B cell (primary cell): ENCODE results near the gene NCKAP5L. TPM values are rescaled to one million over a fixed set of nuclear protein-coding genes. Genes with fewer than 3 reads are reported as not detected.

Source experiments
- ATAC-seq: fragments of 200-7000 bp; cut with Tn5 transposase; one replicate; pipeline ENCODE4 v1.10.0; 2021; ENCODE audit warnings: low read depth, mild to moderate bottlenecking, moderate number of reproducible peaks, moderate library complexity
- CTCF ChIA-PET: fragments of 350-600 bp; sonication (Branson Sonifier 250); formaldehyde crosslinking; loops from one replicate; lab custom pipeline; 2021; ENCODE audit warnings: antibody characterized with exemption, inconsistent platforms; lab: Charles Lee
- POLR2A ChIA-PET: fragments of 350-600 bp; sonication (Branson Sonifier 250); formaldehyde crosslinking; loops from one replicate; lab custom pipeline; 2021; ENCODE audit warnings: antibody characterized with exemption; lab: Charles Lee
- DNase-seq: peaks from one replicate; pipeline ENCODE4 v3.0.0; 2013
- H2AFZ ChIP-seq: 2 replicates; pipeline ENCODE4 v1.6.1; 2012; ENCODE audit warnings: mild to moderate bottlenecking, low read depth, low read length; ENCODE audit not compliant: insufficient read depth, poor library complexity, severe bottlenecking
- H3K27ac ChIP-seq, 2 donors: 1 replicate in 1 of 2; 2 replicates in 1 of 2; pipeline ENCODE4 v1.5.1; 2012 to 2013; ENCODE audit warnings: low read length in 2 of 2, mild to moderate bottlenecking in 2 of 2, moderate library complexity in 1 of 2
- H3K27me3 ChIP-seq, 4 experiments: fragments of 200-600 bp in 1 of 4; sonication (generic) in 1 of 4; replicated peaks in 1 of 4; 1 replicate in 2 of 4; 2 replicates in 2 of 4; pipeline versions ENCODE4 v1.6.1 to v1.7.0; 2013 to 2016; ENCODE audit warnings: low read length in 3 of 4, mild to moderate bottlenecking in 2 of 4, mixed read lengths in 1 of 4, moderate library complexity in 1 of 4; ENCODE audit not compliant: insufficient read depth in 4 of 4, control insufficient read depth in 3 of 4; ENCODE audit errors: control extremely low read depth in 1 of 4
- H3K36me3 ChIP-seq, 2 experiments: replicated peaks in 1 of 2; 1 replicate in 1 of 2; 2 replicates in 1 of 2; pipeline versions ENCODE4 v1.6.1 to v1.7.1; 2013; ENCODE audit warnings: low read length in 1 of 2; ENCODE audit not compliant: insufficient read depth in 2 of 2, control insufficient read depth in 1 of 2; ENCODE audit errors: control extremely low read depth in 1 of 2, extremely low read depth in 1 of 2
- H3K4me1 ChIP-seq, 2 donors: fragments of 200-600 bp in 1 of 2; sonication (generic) in 1 of 2; 1 replicate in 1 of 2; 2 replicates in 1 of 2; pipeline versions ENCODE4 v1.5.1 to v1.6.1; 2013 to 2017; ENCODE audit warnings: low read length in 2 of 2; ENCODE audit not compliant: control insufficient read depth in 2 of 2, insufficient read depth in 2 of 2
- H3K4me2 ChIP-seq: replicated peaks from 2 replicates; pipeline ENCODE3; 2012; ENCODE audit warnings: mild to moderate bottlenecking, low read depth, low read length; ENCODE audit not compliant: poor library complexity, severe bottlenecking
- H3K4me3 ChIP-seq, 5 experiments: fragments of 200-600 bp in 1 of 5; sonication (generic) in 1 of 5; 1 replicate in 3 of 5; 2 replicates in 2 of 5; pipeline versions ENCODE4 v1.5.1 to v1.7.0; 2011 to 2016; ENCODE audit warnings: low read length in 4 of 5, mild to moderate bottlenecking in 4 of 5, low read depth in 2 of 5, control low read depth in 1 of 5, moderate library complexity in 1 of 5; ENCODE audit not compliant: insufficient read depth in 1 of 5; ENCODE audit errors: control extremely low read depth in 1 of 5, extremely low read depth in 1 of 5
- H3K79me2 ChIP-seq: fragments of 200-600 bp; sonication (generic); one replicate; pipeline ENCODE4 v1.6.0; 2016; ENCODE audit warnings: low read length; ENCODE audit not compliant: control insufficient read depth, insufficient read depth
- H3K9ac ChIP-seq: fragments of 200-600 bp; sonication (generic); 2 replicates; pipeline ENCODE4 v1.6.1; 2017; ENCODE audit warnings: mild to moderate bottlenecking, low read length, moderate library complexity
- H3K9me3 ChIP-seq, 3 donors: one replicate each; pipeline versions ENCODE4 v1.6.1 to v1.7.1; 2013; ENCODE audit warnings: low read length in 2 of 3; ENCODE audit not compliant: control insufficient read depth in 2 of 3, insufficient read depth in 1 of 3; ENCODE audit errors: control extremely low read depth in 1 of 3
- H4K20me1 ChIP-seq: 2 replicates; pipeline ENCODE4 v1.6.0; 2012; ENCODE audit warnings: mild to moderate bottlenecking, low read length; ENCODE audit not compliant: insufficient read depth, control insufficient read depth, poor library complexity, severe bottlenecking
- H3K27ac Mint-ChIP-seq: one replicate; pipeline ENCODE4 v1.8.0; 2021; ENCODE audit warnings: mixed read lengths
- H3K27me3 Mint-ChIP-seq: one replicate; pipeline ENCODE4 v1.8.0; 2021; ENCODE audit warnings: mixed read lengths
- H3K4me1 Mint-ChIP-seq: one replicate; pipeline ENCODE4 v1.8.0; 2021; ENCODE audit warnings: mixed read lengths
- H3K4me3 Mint-ChIP-seq: one replicate; pipeline ENCODE4 v1.8.0; 2021; ENCODE audit warnings: mixed read lengths
- H3K9me3 Mint-ChIP-seq: one replicate; pipeline ENCODE4 v1.8.0; 2022; ENCODE audit warnings: mixed read lengths; ENCODE audit not compliant: insufficient read depth
- EZH2 ChIP-seq: IDR thresholded peaks from 2 replicates; pipeline ENCODE4 v1.6.1; 2012; ENCODE audit warnings: borderline replicate concordance, low read depth, mild to moderate bottlenecking, moderate library complexity, low read length; ENCODE audit not compliant: insufficient read depth, poor library complexity, severe bottlenecking
- WGBS: methylation state at CpG from one replicate; pipeline ENCODE4 v1.1.5; 2013; ENCODE audit warnings: missing lambda C conversion rate; ENCODE audit not compliant: insufficient coverage; 5-methylcytosine and 5-hydroxymethylcytosine counted together
- intact Hi-C: fragments of 100-400 bp; cut with micrococcal nuclease; formaldehyde crosslinking; loops from one replicate; pipeline ENCODE4 v1.10.0; 2022
- polyA plus RNA-seq: library from polyadenylated mRNA; depleted of rRNA; stranded (reverse); fragments of >200 nt; gene quantifications from 2 replicates; pipeline ENCODE4 v1.2.3, GENCODE V29; 2012
- total RNA-seq, 2 donors: library from RNA; stranded (reverse); fragments of 120-200 nt in 1 of 2; gene quantifications; 1 replicate in 1 of 2; 2 replicates in 1 of 2; pipeline versions ENCODE4 v1.2.3 to v1.2.4, GENCODE V29; 2013 to 2022
- TF ChIP-seq, protein P1 (sequence below): fragments of 200-600 bp; IDR thresholded peaks from one replicate; pipeline ENCODE4 v1.8.0; 2022; ENCODE audit warnings: antibody characterized with exemption, mild to moderate bottlenecking

Gene NCKAP5L
- total and polyA plus RNA-seq, 2 donors (not counting 1 experiment from before 2014, with no cell fraction given), result 3.2 to 13.2 TPM

DNA sequence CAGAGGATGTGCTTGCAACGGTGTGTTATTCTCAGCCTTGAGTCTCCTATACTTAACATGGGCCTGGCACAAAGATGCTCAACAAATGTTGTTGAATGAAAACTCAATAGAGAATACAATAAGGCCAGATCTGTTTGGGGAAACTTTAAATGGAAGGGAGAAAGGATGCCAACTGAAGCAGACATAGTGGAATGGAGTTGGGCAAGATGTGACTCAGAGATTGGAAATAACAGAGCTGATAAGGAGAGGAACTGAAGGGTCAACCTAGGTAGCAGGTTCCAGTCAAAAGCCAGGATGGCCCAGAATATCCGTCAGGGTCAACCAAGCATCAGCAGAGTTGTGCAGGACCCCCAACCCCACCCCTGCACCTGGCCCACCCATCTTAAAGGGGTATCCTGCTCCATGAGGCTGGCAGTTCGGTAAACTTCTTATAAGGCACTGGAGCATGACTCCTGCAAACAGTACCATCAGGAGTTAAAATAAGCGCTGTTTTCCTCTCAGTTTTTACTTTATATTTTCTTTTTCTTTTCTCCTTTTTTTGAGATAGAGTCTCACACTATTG, 15.7 kb upstream of the NCKAP5L start:
- Histone ChIP-seq H3K79me2 (peaks cover 3% of the 10 kb centered on the region), H3K4me1 (peaks cover 12 to 28% of the 10 kb centered on the region in 2 donors), H3K36me3 (no peaks in the 10 kb centered on the region), H3K4me2 (peak overlapping the region; percentile 89), H4K20me1 (no peaks in the 10 kb centered on the region), H3K9ac (no peak overlapping the region), H3K4me3 (no peak overlapping the region), H3K9me3 (no peaks in the 10 kb centered on the region), H2AFZ (peak overlapping the region; percentile 96), H3K27me3 (peaks cover 0 to 4% (median 2%) of the 10 kb centered on the region in 4 experiments), H3K27ac (no peak overlapping the region)
- Mint-ChIP-seq H3K27ac (peak overlapping the region; percentile 23), H3K9me3 (no peaks in the 10 kb centered on the region), H3K27me3 (peaks cover 7% of the 10 kb centered on the region), H3K4me3 (peak overlapping the region; percentile 40), H3K4me1 (peaks cover 29% of the 10 kb centered on the region)
- intact Hi-C loops, result loop anchor here (1.0 to 10.0 kb wide), 8 partner anchors 16 to 499 kb away; partner anchors contain the start of genes CERS5, DNAJC22, NCKAP5L and PRPF40B
- POLR2A ChIA-PET, result no interaction called here
- 64% methylated on average over 2 of the region's 4 CpGs for WGBS
- DNase-seq (no peak), ATAC-seq (no peak)
- no peak for TF ChIP-seq EZH2
- TF ChIP-seq, protein P1, sequence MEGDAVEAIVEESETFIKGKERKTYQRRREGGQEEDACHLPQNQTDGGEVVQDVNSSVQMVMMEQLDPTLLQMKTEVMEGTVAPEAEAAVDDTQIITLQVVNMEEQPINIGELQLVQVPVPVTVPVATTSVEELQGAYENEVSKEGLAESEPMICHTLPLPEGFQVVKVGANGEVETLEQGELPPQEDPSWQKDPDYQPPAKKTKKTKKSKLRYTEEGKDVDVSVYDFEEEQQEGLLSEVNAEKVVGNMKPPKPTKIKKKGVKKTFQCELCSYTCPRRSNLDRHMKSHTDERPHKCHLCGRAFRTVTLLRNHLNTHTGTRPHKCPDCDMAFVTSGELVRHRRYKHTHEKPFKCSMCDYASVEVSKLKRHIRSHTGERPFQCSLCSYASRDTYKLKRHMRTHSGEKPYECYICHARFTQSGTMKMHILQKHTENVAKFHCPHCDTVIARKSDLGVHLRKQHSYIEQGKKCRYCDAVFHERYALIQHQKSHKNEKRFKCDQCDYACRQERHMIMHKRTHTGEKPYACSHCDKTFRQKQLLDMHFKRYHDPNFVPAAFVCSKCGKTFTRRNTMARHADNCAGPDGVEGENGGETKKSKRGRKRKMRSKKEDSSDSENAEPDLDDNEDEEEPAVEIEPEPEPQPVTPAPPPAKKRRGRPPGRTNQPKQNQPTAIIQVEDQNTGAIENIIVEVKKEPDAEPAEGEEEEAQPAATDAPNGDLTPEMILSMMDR, result no peak
- CTCF ChIA-PET, result interaction anchor here (1.3 to 1.8 kb wide), 3 partner anchors 23 to 103 kb away, joined by 6 to 7 read pairs (median 7); partner anchors contain the start of gene TMBIM6

GRCh38 chr12:49843411-49843810, 15.2 kb upstream of the NCKAP5L start:
- Histone ChIP-seq H3K4me2 (peak overlapping the region; percentile 89), H3K4me1 (peaks cover 12 to 28% of the 10 kb centered on the region in 2 donors), H4K20me1 (no peaks in the 10 kb centered on the region), H3K4me3 (peak overlapping the region; percentile 70 to 99 (median 97)), H3K27me3 (peaks cover 0 to 4% (median 0%) of the 10 kb centered on the region in 4 experiments), H3K9ac (peak overlapping the region; percentile 93), H3K9me3 (no peaks in the 10 kb centered on the region), H2AFZ (peak overlapping the region; percentile 96), H3K79me2 (peaks cover 3% of the 10 kb centered on the region), H3K27ac (peak overlapping the region; percentile 78 to 80), H3K36me3 (peaks cover 0 to 2% of the 10 kb centered on the region in 2 experiments)
- intact Hi-C loops, result loop anchor here (1.0 to 10.0 kb wide), 8 partner anchors 15 to 499 kb away; partner anchors contain the start of genes CERS5, DNAJC22, NCKAP5L and PRPF40B
- Mint-ChIP-seq H3K4me3 (peak overlapping the region; percentile 94), H3K27me3 (peaks cover 3% of the 10 kb centered on the region), H3K4me1 (peaks cover 29% of the 10 kb centered on the region), H3K9me3 (no peaks in the 10 kb centered on the region), H3K27ac (peak overlapping the region; percentile 96)
- no peak for DNase-seq
- TF ChIP-seq, protein P1, result no peak
- TF ChIP-seq EZH2, result no peak
- ChIA-PET POLR2A (interaction anchor here (0.7 to 1.9 kb wide), 3 partner anchors 9 to 102 kb away, joined by 7 to 16 read pairs (median 11); partner anchors contain the start of genes NCKAP5L and TMBIM6), CTCF (interaction anchor here (1.0 to 1.8 kb wide), 6 partner anchors 15 to 455 kb away, joined by 3 to 7 read pairs (median 6); partner anchors contain the start of genes NCKAP5L and TMBIM6)
- WGBS, result 91% methylated on average over 5 of the region's 7 CpGs
- ATAC-seq, result no peak
